Fibroblast of lung (primary cell): Measurements from ENCODE around the gene RAP1GAP2. TPM values are rescaled to one million over a fixed set of nuclear protein-coding genes. Genes with fewer than 3 reads are reported as not detected.

ENCODE experiments used
- DNase-seq, 2 donors: peaks; one replicate each; pipeline versions ENCODE4 v3.0.0 to v3.0.0-alpha.2; 2010; ENCODE audit warnings: low read depth in 2 of 2
- H2AFZ ChIP-seq: 2 replicates; pipeline ENCODE4 v1.5.1; 2012; ENCODE audit warnings: low read length, control low read depth, inconsistent platforms
- H3K27ac ChIP-seq: 2 replicates; pipeline ENCODE4 v1.5.1; 2011; ENCODE audit warnings: low read length, control low read depth; ENCODE audit not compliant: insufficient read depth
- H3K27me3 ChIP-seq: 2 replicates; pipeline ENCODE4 v1.5.1; 2011; ENCODE audit warnings: mild to moderate bottlenecking, low read length; ENCODE audit not compliant: control insufficient read depth, insufficient read depth
- H3K36me3 ChIP-seq: 2 replicates; pipeline ENCODE4 v1.5.1; 2011; ENCODE audit warnings: low read length; ENCODE audit not compliant: control insufficient read depth, insufficient read depth
- H3K4me1 ChIP-seq: 2 replicates; pipeline ENCODE4 v1.5.1; 2011; ENCODE audit warnings: low read length; ENCODE audit not compliant: control insufficient read depth, insufficient read depth; ENCODE audit errors: extremely low read depth
- H3K4me2 ChIP-seq: 2 replicates; pipeline ENCODE4 v1.5.1; 2011; ENCODE audit warnings: low read length, control low read depth; ENCODE audit not compliant: insufficient read depth; ENCODE audit errors: extremely low read depth
- H3K4me3 ChIP-seq, 4 experiments: fragments of 200-600 bp in 1 of 4; sonication (generic) in 1 of 4; replicated peaks in 1 of 4; 2 replicates each; pipeline ENCODE4 v1.5.1; 2011 to 2016; ENCODE audit warnings: low read length in 4 of 4, low read depth in 3 of 4, mild to moderate bottlenecking in 3 of 4, control low read depth in 2 of 4, inconsistent platforms in 1 of 4, mixed read lengths in 1 of 4; ENCODE audit not compliant: insufficient read depth in 1 of 4; ENCODE audit errors: control extremely low read depth in 1 of 4
- H3K79me2 ChIP-seq: 2 replicates; pipeline ENCODE4 v1.5.1; 2012; ENCODE audit warnings: mild to moderate bottlenecking, low read length, inconsistent platforms; ENCODE audit not compliant: control insufficient read depth, insufficient read depth
- H3K9ac ChIP-seq: 2 replicates; pipeline ENCODE4 v1.5.1; 2011; ENCODE audit warnings: mild to moderate bottlenecking, low read length, control low read depth; ENCODE audit not compliant: insufficient read depth
- H3K9me3 ChIP-seq: 2 replicates; pipeline ENCODE4 v1.5.1; 2012; ENCODE audit warnings: low read depth, low read length; ENCODE audit not compliant: control insufficient read depth, insufficient read depth
- H4K20me1 ChIP-seq: 2 replicates; pipeline ENCODE4 v1.5.1; 2011; ENCODE audit warnings: low read length; ENCODE audit not compliant: control insufficient read depth, insufficient read depth; ENCODE audit errors: extremely low read depth
- CTCF ChIP-seq, 2 donors: IDR thresholded peaks in 1 of 2; conservative IDR thresholded peaks in 1 of 2; 1 replicate in 1 of 2; 2 replicates in 1 of 2; pipeline ENCODE4 v1.5.1; 2011 to 2012; ENCODE audit warnings: low read length in 2 of 2, control low read depth in 1 of 2, inconsistent platforms in 1 of 2, low read depth in 1 of 2, mild to moderate bottlenecking in 1 of 2
- EZH2 ChIP-seq: IDR thresholded peaks from 2 replicates; pipeline ENCODE4 v1.5.1; 2012; ENCODE audit warnings: low read length, control low read depth, mild to moderate bottlenecking; ENCODE audit errors: missing control alignments
- polyA plus RNA-seq, 2 donors: library from polyadenylated mRNA; depleted of rRNA in 1 of 2; stranded (reverse) in 1 of 2; unstranded in 1 of 2; fragments of >200 nt; gene quantifications; 2 replicates each; pipeline ENCODE4 v1.2.1, GENCODE V29; 2011 to 2012; ENCODE audit warnings: missing spikeins in 1 of 2
- total RNA-seq: library from RNA; depleted of rRNA; stranded (reverse); fragments of >200 nt; gene quantifications from 2 replicates; pipeline ENCODE4 v1.2.1, GENCODE V29; 2014

Gene RAP1GAP2
- total and polyA plus RNA-seq, 2 donors (not counting 1 experiment from before 2014, with no cell fraction given): 0.33 to 0.99 TPM

GRCh38 chr17:2758870-2759269 lies 37.4 kb upstream of the RAP1GAP2 start:
- Histone ChIP-seq H4K20me1 (no peaks in the 10 kb centered on the region), H3K4me3 (no peak overlapping the region), H3K9ac (no peak overlapping the region), H3K79me2 (no peaks in the 10 kb centered on the region), H3K27me3 (peaks cover 11% of the 10 kb centered on the region), H3K4me1 (no peaks in the 10 kb centered on the region), H3K9me3 (no peaks in the 10 kb centered on the region), H3K36me3 (no peaks in the 10 kb centered on the region), H3K27ac (no peak overlapping the region), H2AFZ (no peak overlapping the region), H3K4me2 (no peak overlapping the region)
- no peak for TF ChIP-seq EZH2
- no peak for TF ChIP-seq CTCF (conservative IDR thresholded peaks at IDR 0.05 in 1 of 2, IDR thresholded peaks at IDR 0.05 in 1 of 2; ENCODE audit: low read depth in 1 of 2, low read length in 2 of 2)
- no peak for DNase-seq

- H3K27me3 ChIP-seq: no peaks in the 10 kb centered on the region
- no peak overlapping the region for H3K4me3 ChIP-seq
- H3K9ac ChIP-seq: no peak overlapping the region
These were observed 26.1 kb upstream of the RAP1GAP2 start for GRCh38 chr17:2770129-2770528.

GRCh38 chr17:2775206-2775605 lies 21.0 kb upstream of the RAP1GAP2 start:
- TF ChIP-seq CTCF (conservative IDR thresholded peaks at IDR 0.05 in 1 of 2, IDR thresholded peaks at IDR 0.05 in 1 of 2; ENCODE audit: low read depth in 1 of 2, low read length in 2 of 2) (no peak), EZH2 (no peak)
- H3K27me3 ChIP-seq: peaks cover 12% of the 10 kb centered on the region
- H3K4me3 ChIP-seq: no peak overlapping the region

More at GRCh38 chr17:2770129-2770528, 26.1 kb upstream of the RAP1GAP2 start:
- no peaks in the 10 kb centered on the region for H3K79me2 ChIP-seq
- no peaks in the 10 kb centered on the region for H3K36me3 ChIP-seq
- no peaks in the 10 kb centered on the region for H4K20me1 ChIP-seq
- H3K9me3 ChIP-seq: no peaks in the 10 kb centered on the region
- no peaks in the 10 kb centered on the region for H3K4me1 ChIP-seq
- DNase-seq: no peak
- H3K27ac ChIP-seq: no peak overlapping the region
- no peak overlapping the region for H3K4me2 ChIP-seq
- TF ChIP-seq CTCF (conservative IDR thresholded peaks at IDR 0.05 in 1 of 2, IDR thresholded peaks at IDR 0.05 in 1 of 2; ENCODE audit: low read depth in 1 of 2, low read length in 2 of 2): no peak
- no peak for TF ChIP-seq EZH2
- no peak overlapping the region for H2AFZ ChIP-seq

More at GRCh38 chr17:2775206-2775605, 21.0 kb upstream of the RAP1GAP2 start:
- Histone ChIP-seq H3K9me3 (no peaks in the 10 kb centered on the region), H3K79me2 (no peaks in the 10 kb centered on the region), H3K36me3 (no peaks in the 10 kb centered on the region), H3K27ac (no peak overlapping the region), H2AFZ (no peak overlapping the region), H3K4me1 (no peaks in the 10 kb centered on the region), H4K20me1 (no peaks in the 10 kb centered on the region), H3K4me2 (no peak overlapping the region), H3K9ac (no peak overlapping the region)
- no peak for DNase-seq
